Liver (tissue), 3 donors: ENCODE measurements around the gene TCF7L2.

ENCODE experiments used
- CTCF ChIP-seq: fragments of 150-350 bp; IDR thresholded peaks from 2 replicates; pipeline ENCODE4 v1.5.1; 2017; ENCODE audit warnings: improper control_type of control experiment, low read depth, low read length; ENCODE audit not compliant: missing input control
- FOXA1 ChIP-seq: IDR thresholded peaks from 2 replicates; pipeline ENCODE4 v1.6.1; 2016; ENCODE audit warnings: antibody characterized with exemption
- GABPA ChIP-seq, 2 donors: IDR thresholded peaks in 1 of 2; conservative IDR thresholded peaks in 1 of 2; 2 replicates each; pipeline ENCODE4 v1.6.1; 2016; ENCODE audit warnings: antibody characterized with exemption in 2 of 2, mild to moderate bottlenecking in 1 of 2, moderate library complexity in 1 of 2
- RAD21 ChIP-seq, 2 donors: IDR thresholded peaks; 2 replicates each; pipeline ENCODE4 v1.6.1; 2016; ENCODE audit warnings: antibody characterized with exemption in 2 of 2, mild to moderate bottlenecking in 2 of 2
- REST ChIP-seq: IDR thresholded peaks from 2 replicates; pipeline ENCODE4 v1.6.1; 2016; ENCODE audit warnings: antibody characterized with exemption, mild to moderate bottlenecking
- YY1 ChIP-seq: IDR thresholded peaks from 2 replicates; pipeline ENCODE4 v1.6.1; 2016; ENCODE audit warnings: antibody characterized with exemption, mild to moderate bottlenecking
- TF ChIP-seq, protein P1 (sequence below): IDR thresholded peaks from 2 replicates; pipeline ENCODE4 v1.6.1; 2016; ENCODE audit warnings: antibody characterized with exemption
- TF ChIP-seq, protein P2 (sequence below): IDR thresholded peaks from 2 replicates; pipeline ENCODE4 v1.6.1; 2016; ENCODE audit warnings: antibody characterized with exemption
- donor health status: healthy.
- donor health status: healthy.

DNA sequence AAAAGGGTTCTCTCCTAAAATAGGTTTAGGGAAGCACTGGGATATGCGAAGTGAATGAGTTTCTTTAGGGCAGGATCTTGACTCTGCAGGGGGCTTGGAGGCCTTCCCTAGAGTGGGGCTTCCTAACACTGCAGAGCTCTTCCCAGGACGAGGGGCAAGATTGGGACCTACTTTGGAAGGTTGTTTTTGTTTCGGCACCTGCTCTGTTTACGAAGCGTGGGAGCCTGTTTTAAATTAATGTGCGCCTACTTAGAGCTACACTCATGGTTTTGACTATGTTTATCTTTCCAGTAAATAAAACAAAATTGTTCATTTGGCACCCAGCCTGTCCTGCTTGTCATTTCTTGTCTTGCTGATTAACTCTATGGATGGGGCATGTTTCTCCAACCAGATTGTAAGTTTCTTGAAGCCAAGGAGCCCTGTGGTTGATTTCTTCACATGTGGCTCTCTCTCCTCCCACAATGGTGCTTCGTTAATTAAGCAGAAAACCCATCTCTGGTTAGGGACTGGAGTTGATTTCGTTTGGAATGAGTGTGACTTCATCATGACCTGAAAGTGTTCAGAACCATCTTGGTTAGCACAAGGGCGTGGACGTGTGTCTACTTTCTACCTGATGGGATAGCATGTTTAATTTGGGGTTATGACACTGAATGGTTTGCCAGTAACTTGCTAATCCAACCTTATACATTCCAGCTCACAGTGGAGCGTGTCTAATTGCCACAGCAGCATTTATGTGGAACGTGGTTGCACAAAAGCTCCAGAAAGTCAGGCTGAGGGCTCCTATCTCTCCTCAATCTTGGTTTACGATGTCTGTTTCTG, 98.1 kb downstream of the TCF7L2 start:
- TF ChIP-seq CTCF = no peak
- no peak for TF ChIP-seq YY1
- TF ChIP-seq REST = no peak
- TF ChIP-seq, protein P1, sequence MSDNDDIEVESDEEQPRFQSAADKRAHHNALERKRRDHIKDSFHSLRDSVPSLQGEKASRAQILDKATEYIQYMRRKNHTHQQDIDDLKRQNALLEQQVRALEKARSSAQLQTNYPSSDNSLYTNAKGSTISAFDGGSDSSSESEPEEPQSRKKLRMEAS = no peak
- TF ChIP-seq GABPA (IDR thresholded peaks at IDR 0.05 in 1 of 2, conservative IDR thresholded peaks at IDR 0.05 in 1 of 2) = no peak
- TF ChIP-seq RAD21 (IDR thresholded peaks at IDR 0.05) = no peak
- TF ChIP-seq, protein P2, sequence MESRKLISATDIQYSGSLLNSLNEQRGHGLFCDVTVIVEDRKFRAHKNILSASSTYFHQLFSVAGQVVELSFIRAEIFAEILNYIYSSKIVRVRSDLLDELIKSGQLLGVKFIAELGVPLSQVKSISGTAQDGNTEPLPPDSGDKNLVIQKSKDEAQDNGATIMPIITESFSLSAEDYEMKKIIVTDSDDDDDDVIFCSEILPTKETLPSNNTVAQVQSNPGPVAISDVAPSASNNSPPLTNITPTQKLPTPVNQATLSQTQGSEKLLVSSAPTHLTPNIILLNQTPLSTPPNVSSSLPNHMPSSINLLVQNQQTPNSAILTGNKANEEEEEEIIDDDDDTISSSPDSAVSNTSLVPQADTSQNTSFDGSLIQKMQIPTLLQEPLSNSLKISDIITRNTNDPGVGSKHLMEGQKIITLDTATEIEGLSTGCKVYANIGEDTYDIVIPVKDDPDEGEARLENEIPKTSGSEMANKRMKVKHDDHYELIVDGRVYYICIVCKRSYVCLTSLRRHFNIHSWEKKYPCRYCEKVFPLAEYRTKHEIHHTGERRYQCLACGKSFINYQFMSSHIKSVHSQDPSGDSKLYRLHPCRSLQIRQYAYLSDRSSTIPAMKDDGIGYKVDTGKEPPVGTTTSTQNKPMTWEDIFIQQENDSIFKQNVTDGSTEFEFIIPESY = no peak
- TF ChIP-seq FOXA1 = no peak
